ENCODE measurements around the gene HOXC9.

Gene HOXC9

GRCh38 chr12:54000116-54001114, at the start of gene HOXC9:
TSS of gene HOXC9 (plus strand) at chr12:54000161. CDS start at chr12:54000189, 28 bp downstream.
- no peak for TF ChIP-seq CTCF (IDR thresholded peaks at IDR 0.05)

- TF ChIP-seq CTCF (IDR thresholded peaks at IDR 0.05), result no peak
Observed at GRCh38 chr12:53950437-53950773, 49.6 kb upstream of the HOXC9 start.

GRCh38 chr12:53950789-53951576, 49.0 kb upstream of the HOXC9 start:
- TF ChIP-seq CTCF (IDR thresholded peaks at IDR 0.05), result no peak

GRCh38 chr12:53951577-53952334, 48.2 kb upstream of the HOXC9 start:
- no peak for TF ChIP-seq CTCF (IDR thresholded peaks at IDR 0.05)

- TF ChIP-seq CTCF (IDR thresholded peaks at IDR 0.05), result no peak
Observed at GRCh38 chr12:53952335-53952694, 47.6 kb upstream of the HOXC9 start.

GRCh38 chr12:53952871-53953734, 46.9 kb upstream of the HOXC9 start:
- no peak for TF ChIP-seq CTCF (IDR thresholded peaks at IDR 0.05)
